MV-4-11 (cell line): ENCODE results near the gene RNF220.
"Not testable (repeated sequence)": the region's sequence is repeated elsewhere in the genome, so short reads cannot be mapped to it uniquely, and the experiment has no call there.

Experiments used
- DNase-seq: peaks from one replicate; lab custom pipeline; 2025; lab: John Stamatoyannopoulos, UW

The RNF220 gene

GRCh38 chr1:44678626-44679025 lies 273.6 kb downstream of the RNF220 start:
- no peak for DNase-seq

DNA sequence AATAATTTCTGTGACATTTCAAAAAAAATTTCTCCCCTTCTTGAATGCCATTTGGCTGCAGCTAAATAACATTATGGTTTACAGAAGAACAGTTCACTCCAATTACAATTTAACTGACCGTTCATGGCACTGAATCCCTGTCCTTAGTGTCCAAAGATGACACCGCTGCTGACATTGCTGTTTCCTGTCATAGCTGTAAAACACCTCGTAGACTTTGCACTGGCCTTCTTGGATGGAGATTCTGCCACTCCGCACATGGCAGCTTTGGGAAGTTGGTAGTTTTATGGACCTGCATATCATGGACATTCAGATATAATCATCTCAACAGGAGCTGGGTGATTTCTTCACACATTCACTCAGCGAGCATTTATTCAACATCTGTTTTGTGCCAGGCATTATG lies 274.4 kb downstream of the RNF220 start:
- no peak for DNase-seq

- peak; percentile 19 for DNase-seq
Measured at GRCh38 chr1:44681905-44682882, 277.1 kb downstream of the RNF220 start.

GRCh38 chr1:44682883-44683265 lies 277.8 kb downstream of the RNF220 start:
- DNase-seq = peak; percentile 88

GRCh38 chr1:44684525-44684924 lies 279.5 kb downstream of the RNF220 start:
- DNase-seq = peak; percentile 68

- no peak for DNase-seq
Measured at GRCh38 chr1:44685218-44685617, 280.2 kb downstream of the RNF220 start.

DNA sequence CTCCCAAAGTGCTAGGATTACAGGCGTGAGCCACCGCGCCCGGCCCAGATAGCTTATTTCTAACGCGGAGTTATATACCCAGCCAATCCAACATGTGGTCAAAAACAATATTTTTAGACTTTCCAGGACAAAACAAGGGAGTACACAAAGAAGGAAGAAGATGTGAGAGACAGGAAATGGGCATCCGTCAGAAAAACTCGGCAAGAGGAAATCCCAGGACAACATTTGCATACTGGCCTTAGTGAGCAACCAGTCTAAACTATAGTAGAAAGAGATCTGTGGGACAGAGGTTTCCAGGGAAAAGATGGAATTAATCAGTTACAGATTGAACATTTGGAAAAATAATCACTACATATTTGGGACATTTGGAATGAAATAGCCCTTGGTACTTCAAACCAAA lies 280.8 kb downstream of the RNF220 start:
- no peak for DNase-seq

GRCh38 chr1:44688760-44689446 lies 283.8 kb downstream of the RNF220 start:
- no peak for DNase-seq

DNA sequence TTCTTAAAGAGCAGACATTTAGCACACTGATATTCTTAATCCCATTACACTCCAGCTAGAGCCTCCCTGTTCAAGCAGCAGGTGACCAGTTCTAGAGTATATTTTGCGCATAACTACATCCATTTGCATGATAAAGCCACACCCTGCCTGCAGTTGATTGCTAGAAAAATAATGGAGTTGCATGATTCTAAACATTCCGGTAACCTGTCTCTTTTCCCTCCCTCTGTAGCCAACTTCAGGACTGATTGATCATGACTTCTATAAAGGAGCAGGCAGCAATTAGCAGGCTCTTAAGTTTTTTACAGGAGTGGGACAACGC lies 284.4 kb downstream of the RNF220 start:
- DNase-seq = no peak

GRCh38 chr1:44693159-44693558 lies 288.1 kb downstream of the RNF220 start:
- peak; percentile 44 for DNase-seq

DNA sequence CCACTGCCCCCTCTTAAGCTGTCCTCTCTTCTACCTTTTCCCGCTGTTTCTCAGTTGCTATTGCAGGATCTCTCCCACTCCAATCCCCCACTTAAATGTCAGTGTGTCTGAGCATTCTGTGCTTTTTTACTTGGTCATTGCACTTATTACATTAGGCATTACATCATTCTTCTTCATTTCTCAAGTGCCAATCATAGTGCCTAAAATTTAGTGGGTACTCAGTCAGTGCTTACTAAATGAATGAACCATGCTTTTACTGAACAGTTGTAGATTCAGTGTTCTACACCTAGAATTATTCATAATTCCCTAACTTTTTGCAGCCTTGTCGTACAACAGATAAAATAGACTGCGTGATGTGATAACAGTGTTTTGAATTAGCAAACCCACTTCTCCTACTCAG lies 288.8 kb downstream of the RNF220 start:
- DNase-seq = no peak

- no peak for DNase-seq
Measured at GRCh38 chr1:44694863-44695478, 289.9 kb downstream of the RNF220 start.

GRCh38 chr1:44695671-44696070 lies 290.6 kb downstream of the RNF220 start:
- DNase-seq = no peak

GRCh38 chr1:44696101-44696500 lies 291.0 kb downstream of the RNF220 start:
- no peak for DNase-seq

GRCh38 chr1:44696789-44697345 lies 291.8 kb downstream of the RNF220 start:
- peak; percentile 74 for DNase-seq

DNA sequence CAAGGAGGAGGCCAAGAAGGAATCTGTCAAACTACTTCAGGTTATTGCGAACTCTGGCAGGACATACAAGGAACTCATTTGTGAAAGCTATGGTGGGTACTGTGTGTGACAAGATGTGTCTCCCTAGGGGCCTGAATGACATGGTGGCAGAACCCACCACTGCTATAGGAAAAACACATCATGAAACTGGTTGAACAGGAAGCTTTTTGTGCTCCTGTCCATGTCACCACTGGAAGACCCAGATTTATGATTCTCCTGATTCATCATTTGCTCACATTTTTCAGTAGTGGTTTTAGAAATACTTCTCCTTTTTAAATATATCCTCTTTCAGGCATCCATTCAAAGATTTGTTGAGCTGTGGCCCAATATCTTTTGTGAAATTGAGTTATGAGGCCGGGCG lies 293.1 kb downstream of the RNF220 start:
- DNase-seq = peak; percentile 95

GRCh38 chr1:44699375-44699774 lies 294.3 kb downstream of the RNF220 start:
- DNase-seq = not testable (repeated sequence)

DNA sequence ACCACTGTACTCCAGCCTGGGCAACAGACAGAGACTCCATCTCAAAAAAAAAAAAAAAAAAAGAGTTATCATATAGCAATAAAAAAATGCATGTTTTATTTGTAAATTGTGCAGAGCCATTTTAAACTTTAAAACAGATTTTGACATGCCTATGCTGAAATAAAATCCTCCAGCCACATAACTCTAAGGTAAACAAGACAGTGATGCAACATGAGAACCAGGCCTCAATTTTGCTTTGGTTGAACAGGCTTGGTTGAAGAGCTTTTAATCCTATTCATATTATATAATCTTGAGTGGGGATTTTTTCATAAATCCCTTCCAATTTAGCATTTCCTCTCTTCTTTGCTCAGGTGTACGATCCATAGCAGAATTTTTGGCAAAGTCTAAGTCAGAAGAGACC lies 295.5 kb downstream of the RNF220 start:
- DNase-seq = no peak

GRCh38 chr1:44701141-44701573 lies 296.1 kb downstream of the RNF220 start:
- DNase-seq = no peak
